Renal cortex interstitium (tissue), 11 donors: ENCODE data around the gene SLC4A2. TPM values are rescaled to one million over a fixed set of nuclear protein-coding genes. Genes with fewer than 3 reads are reported as not detected.
"Not testable (repeated sequence)": the region's sequence is repeated elsewhere in the genome, so short reads cannot be mapped to it uniquely, and the experiment has no call there.

Experiments
- DNase-seq, 11 donors: peaks; one replicate each; pipeline ENCODE4 v3.0.0-alpha.2; 2013; ENCODE audit warnings: low read depth in 9 of 11, low spot score in 4 of 11; ENCODE audit errors: extremely low read depth in 1 of 11
- polyA plus RNA-seq, 3 donors: library from polyadenylated mRNA; unstranded; fragments of 120-200 nt; gene quantifications; one replicate each; pipeline ENCODE4 v1.2.1, GENCODE V29; 2013; ENCODE audit not compliant: insufficient read length in 3 of 3

Gene SLC4A2
- polyA plus RNA-seq, 3 donors, result 75.9 to 120 (median 110) TPM

DNA sequence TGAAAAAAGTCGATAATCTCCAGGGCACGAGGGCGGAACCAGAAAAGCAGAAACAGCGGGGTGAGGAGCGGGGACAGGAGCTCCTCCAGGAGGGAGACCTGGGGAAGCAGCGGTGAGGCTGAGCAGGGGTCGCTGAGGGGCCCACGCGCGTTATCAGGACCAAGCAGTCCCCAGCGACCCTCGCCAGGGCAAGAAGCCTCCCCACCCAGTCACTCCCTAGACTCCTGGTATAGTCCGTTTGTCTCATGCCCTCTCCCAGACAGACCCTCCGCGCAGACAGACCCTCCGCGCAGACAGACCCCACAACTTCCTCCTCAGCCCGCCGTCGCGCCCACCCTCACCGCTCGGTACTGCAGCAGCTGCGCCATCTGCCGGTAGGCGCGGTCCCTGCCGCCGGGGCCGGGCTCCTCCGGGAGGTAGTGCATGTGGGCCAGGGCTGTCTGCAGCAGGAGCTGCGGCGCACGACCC, 41.4 kb upstream of the SLC4A2 start:
- DNase-seq, result no peak

DNA sequence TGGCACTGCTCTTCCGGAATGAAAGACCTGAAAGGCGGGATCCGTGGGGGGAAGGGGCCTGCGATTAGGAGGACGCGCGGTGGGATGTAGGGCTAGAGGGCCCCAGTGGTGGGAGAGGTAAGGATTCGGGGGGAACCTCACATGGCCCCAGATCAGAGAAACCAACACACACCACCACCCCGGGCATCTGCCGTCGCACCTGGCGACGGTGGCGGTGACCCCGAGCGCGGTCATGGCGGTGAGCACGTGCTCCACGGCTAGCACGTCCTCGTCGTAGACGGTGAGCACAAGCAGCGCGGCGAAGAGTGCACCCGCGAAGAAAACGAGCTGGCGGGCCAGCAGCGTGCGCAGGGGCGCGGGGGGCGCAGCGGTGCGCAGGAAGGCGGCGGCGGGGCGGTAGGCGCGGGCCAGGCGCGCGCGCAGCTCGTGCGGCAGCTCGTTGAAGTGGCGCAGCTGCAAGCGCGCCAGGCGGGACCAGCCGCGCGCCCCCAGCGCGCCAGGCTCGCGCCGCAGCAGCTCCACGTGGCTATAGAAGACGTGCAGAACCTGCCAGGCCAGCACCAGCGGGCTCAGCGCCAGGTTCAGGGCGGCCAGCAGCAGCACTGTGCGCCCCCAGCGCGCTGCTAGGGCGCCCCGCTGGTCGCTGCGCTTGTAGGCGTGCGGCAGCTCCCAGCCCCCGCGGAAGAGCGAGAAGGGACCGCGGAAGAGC, 40.8 kb upstream of the SLC4A2 start:
- DNase-seq, result no peak

DNA sequence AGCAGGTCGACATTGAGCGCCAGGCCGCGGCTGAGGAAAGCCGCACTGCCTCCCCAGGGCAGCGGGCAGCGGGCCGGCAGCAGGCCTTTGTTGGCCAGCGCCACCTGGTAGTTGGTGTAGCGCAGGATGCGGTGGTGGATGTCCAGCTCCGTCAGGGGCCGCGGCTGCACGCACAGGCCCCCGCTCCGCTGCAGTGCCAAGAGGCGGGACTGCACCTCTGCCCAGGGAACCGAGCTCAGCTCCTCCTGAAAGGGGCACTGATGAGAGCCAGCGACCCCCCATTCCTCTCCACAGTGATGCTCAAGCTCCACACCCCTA, 40.3 kb upstream of the SLC4A2 start:
- DNase-seq, result no peak

DNA sequence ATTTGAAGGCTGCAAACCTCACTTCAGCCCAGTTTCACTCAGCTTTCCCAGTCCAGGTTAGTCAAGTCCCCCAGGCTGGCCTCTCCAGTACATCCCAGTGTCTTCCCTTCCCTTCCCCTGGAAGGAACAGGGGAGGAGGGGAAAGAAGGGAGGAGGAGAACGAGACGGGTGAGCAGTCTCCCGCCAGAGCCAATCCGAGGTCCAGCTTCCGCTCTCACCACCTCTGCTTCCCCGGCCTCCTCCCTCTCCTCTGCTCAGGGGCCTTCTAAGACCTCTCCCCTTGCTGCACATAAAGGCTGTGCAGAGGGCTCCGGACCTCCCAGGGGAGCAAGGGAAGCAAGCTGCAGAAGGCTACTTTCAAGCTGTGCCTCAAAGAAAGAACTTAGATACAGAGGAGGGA, 39.2 kb upstream of the SLC4A2 start:
- no peak for DNase-seq

DNA sequence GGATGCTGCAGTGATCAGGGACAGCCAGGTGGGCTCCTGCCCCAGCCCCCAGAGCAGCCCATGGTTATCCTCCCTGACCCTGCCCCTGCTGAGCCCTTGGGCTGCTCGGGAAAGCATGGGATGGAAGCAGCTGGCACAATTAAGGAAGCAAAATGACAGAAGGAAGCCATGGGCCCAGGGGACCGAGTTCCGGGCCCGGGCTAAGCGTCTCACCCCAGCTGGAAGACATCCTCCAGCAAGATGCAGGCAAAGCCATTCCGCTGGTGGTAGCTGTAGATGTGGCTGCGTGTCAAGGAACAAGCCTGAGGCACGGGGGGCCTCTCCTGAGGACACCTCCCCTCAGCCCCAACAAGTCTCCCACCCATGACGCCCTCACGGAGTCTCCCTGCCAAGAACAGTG, 36.2 kb upstream of the SLC4A2 start:
- no peak for DNase-seq

DNA sequence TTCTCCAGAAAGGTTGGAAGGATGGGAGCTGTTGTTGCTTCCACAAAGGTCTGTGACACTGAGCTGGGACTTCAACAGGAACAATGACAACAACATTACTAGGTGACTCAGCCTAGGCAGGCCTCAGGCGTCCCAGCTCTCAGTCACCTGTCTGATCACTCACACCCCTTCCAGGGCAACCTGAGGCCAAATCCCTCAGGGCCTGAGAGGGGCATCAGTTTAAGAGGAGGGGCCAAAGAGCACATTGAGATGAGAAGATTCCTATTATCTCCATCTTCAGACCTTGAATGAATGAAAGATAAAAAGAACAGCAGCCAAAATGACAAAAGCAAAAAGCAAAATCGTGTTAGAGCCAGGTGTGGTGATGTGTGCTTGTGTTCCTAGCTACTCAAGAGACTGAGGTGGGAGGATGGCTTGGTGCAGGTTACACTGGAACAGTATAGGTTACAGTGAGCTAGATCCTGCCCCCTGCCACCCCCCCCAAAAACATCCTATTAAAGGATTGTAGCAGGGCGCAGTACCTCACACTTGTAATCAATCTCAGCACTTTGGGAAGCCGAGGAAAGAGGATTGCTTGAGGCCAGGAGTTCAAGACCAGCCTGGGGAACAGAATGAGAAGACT, 34.8 kb upstream of the SLC4A2 start, which contains the start of gene ATG9B:
ATG9B (minus strand) TSS at position 60 of the 622 bp plus-strand sequence. CDS start 71 bp downstream, outside the sequence.
- DNase-seq, result no peak

DNA sequence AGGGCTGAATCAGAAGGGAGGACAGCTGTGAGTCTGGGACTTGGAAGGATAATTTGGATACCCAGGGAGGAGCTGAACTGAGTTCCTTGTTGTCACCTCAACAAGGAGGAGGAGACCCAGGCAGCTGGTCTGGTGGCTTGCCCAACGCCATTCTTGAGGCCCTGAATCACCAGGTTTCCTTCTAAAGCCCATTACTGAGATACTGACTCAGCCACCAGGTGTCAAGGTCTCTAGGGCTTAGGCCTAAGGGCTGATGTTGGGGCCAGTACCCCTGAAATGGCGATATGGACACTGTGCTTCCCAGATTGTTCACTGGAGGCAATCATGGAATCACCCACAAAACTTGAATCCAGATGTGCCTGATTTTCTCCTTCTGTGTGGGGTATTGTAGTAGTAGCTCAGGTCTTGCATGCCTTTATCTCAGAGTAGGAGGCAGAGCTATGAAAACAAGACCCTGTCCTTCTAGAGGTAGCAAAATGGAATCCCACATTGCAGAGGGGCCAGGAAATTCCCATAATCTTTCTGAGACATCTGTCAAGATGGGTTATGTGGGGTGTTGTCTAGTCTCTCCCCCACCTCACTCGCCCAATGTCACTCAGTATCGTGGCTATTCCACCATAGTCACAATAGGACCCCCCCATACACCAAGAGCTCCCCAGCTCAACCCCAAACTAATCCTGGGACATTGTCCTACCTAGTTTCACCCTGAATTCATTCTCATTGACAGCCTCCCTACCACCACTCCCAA, 33.3 kb upstream of the SLC4A2 start:
- no peak for DNase-seq

DNA sequence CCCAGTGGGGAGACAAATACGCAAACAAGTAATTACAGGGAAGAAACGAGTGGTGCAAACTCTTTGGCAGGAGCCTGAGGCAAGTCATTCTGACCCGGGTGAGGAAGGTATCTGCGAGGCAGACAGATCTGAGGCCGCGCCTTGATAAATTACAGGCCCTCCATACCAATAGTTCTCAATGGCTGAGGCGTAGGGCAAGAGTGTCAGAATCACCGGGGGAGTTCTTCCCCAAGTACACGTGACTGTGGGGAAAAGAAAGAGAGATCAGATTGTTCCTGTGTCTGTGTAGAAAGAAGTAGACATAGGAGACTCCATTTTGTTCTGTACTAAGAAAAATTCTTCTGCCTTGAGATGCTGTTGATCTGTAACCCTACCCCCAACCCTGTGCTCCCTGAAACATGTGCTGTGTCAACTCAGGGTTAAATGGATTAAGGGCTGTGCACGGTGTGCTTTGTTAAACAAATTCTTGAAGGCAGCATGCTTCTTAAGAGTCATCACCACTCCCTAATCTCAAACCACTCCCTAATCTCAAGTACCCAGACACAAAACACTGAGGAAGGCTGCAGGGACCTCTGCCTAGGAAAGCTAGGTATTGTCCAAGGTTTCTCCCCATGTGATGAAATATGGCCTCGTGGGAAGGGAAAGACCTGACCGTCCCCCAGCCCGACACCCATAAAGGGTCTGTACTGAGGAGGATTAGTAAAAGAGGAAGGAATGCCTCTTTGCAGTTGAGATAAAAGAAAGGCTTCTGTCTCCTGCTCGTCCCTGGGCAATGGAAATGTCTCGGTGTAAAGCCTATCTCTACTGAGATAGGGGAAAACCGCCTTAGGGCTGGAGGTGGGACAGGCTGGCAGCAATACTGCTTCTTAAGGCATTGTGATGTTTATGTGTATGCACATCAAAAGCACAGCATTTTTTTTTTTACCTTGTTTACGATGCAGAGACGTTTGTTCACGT, 32.3 kb upstream of the SLC4A2 start:
- DNase-seq, result not testable (repeated sequence)

DNA sequence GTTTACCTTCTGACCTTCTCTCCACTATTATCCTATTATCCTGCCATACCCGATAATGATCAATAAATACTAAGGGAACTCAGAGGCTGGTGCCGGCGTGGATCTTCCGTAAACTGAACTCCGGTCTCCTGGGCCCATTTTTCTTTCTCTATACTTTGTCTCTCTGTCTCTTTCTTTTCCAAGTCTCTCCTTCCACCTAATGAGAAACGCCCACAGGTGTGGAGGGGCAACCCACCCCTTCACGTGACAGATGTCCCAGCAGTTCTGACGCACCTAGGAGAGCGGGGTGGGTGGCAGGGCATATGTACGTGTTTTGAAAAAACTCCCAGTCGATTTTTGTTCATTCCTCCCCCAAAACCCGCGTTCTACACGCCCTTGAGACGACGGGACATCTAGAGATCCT, 31.7 kb upstream of the SLC4A2 start:
- DNase-seq, result not testable (repeated sequence)

DNA sequence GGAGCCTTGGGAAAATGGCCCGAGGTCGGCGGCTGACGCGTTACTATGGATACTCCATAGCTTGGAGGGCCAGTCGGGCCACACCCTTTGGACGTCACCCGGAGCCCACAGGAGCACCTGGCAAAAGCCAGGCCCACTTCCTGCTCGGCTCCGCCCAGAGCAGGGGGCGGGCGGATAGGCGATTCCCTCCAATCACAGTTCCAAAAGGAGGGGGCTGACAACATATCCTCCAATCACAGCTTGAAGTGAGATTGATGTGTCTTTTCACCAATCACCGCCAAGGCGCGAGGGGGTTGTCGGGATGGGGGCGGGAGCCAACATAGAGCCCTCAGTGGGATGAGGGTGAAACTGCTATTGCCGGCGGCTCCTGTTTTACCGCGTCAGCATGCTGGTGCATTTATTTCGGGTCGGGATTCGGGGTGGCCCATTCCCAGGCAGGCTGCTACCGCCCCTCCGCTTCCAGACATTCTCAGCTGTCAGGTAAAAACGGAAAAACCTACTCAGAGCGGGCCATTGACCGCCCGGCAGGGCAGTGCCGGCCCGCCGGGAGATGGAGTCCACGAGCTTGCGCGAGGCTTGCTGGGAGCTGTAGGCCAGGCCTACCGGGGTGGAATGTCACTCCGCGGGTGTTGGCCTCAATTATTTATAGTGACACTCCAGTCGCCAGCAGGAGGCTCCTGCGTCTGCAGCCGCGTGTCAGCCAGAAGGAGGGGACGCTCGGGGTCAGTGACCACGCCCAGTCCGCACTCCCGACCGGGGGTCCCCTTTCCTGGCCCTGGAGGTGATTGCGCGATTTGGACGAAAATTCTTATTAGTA, 31.1 kb upstream of the SLC4A2 start, which contains the start of gene ABCB8:
ABCB8 (plus strand) TSS at position 320 of the 817 bp plus-strand sequence; CDS start at position 386, 66 bp downstream.
- peak; percentile 98 to 100 (median 99) for DNase-seq

DNA sequence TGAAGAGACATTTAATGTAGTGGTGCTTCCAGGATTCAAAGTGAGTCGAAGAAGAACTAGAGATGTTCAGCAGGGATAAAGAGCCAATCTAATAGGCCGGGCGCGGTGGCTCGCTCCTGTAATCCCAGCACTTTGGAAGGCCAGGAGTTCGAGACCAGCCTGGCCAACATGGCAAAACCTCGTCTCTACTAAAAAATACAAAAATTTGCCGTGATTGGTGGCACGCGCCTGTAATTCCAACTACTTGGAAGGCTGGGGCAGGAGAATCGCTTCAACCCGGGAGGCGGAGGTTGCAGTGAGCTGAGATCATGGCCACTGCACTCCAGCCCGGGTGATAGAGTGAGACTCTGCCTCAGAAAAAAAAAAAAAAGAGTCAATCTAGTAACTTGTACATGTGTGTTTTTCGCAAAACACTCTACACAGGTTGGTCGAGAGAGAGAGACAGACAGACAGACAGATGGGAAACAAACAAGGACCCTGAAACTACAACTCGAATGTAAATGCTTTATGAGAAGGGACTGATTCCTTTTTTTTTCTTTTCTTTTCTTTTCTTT, 30.4 kb upstream of the SLC4A2 start:
- no peak for DNase-seq

DNA sequence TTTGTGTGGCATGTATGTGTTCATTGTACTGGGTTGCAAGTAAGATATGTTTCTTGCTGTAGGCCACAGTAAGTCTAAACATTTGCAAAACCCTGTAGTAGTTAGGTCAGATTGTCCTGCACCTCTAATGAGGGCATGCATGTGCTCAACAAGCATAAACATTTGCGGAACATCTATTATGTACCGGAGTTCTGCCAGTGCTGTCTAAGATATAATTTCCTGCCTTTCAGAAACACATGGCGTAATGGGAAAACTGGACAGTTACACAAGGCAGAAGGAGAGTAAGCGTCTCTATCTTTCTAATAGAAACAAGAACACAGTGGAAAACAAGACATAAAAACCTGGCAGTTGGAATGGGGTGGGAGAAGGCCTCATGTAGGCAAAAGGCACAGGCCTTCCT, 28.4 kb upstream of the SLC4A2 start:
- DNase-seq, result no peak

DNA sequence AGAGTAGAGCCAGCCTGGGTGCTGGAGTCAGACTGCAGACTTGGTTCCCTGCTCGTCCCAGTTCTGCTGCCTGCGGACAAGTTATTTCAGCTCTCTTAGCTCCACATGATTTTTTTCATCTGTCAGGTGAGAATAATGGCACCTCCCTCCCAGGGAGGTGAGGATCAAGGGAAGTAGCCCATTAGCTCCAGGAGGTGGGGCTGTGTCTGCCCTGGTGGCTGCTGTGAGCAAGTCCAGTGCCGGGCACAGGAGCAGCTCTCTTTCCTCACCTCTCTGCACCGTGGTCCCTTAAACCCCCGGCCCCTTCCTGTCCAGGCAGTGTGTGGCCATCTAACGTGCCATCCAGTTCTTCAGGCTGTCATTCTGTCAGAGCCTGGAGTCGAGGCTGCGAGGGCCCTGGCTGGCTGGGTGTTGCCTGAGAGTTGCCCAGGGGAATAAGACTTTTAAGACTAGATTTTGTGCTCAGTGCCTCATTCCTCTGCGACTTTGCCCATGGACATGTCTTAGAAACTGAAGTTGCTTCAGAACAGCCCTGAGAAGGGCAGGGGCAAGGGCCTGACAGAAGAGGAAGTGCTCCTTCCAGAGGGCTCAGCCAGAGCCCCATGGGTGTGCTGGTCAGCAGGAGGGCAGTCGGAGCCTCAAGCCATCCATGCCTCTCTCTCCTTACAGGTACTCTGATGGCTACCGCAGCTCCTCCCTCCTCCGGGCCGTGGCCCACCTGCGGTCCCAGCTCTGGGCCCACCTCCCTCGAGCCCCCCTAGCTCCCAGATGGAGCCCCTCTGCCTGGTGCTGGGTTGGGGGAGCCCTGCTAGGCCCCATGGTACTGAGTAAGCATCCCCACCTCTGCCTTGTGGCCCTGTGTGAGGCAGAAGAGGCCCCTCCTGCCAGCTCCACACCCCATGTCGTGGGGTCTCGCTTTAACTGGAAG, 26.2 kb upstream of the SLC4A2 start:
- no peak for DNase-seq

DNA sequence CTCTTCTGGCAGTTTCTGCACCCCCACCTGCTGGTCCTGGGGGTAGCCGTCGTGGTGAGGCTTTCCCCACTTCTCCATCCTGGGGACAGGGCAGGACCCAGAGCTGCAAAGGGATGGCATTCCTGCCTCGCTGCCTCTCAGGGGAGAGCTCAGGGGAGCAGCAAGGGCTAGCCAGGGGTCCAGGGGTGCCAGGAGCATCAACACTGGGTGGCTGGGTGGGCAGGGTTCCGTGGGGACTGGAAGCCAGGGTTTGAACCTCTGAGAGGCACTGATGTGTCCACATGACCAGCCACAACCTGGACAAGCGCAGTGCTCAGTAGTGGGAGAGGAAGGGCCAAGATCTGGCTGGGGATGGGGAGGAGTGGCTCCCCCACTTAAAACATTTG, 25.5 kb upstream of the SLC4A2 start:
- DNase-seq, result no peak

DNA sequence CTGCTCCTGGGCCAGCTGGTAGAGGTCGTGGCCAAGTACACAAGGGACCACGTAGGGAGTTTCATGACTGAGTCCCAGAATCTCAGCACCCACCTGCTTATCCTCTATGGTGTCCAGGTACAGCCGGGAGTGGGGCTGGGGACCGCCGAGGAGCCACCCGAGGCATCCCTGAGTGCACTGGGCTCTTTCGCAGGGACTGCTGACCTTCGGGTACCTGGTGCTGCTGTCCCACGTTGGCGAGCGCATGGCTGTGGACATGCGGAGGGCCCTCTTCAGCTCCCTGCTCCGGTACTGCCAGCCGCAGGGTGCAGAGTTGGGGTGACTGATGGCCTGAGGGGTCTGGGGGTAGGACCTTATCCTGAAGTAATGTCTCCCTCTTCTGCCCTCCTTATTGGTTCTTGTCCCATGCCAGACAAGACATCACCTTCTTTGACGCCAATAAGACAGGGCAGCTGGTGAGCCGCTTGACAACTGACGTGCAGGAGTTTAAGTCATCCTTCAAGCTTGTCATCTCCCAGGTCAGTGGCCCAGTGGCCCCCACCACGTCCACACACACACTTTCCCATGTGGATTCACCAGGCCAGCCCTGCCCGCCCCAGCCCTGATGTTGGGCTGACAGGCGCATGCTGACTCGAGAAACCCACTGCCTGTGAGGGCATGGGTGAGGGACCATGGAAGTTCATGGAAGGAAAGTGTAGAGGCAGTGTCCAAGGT, 24.9 kb upstream of the SLC4A2 start:
- DNase-seq, result no peak

DNA sequence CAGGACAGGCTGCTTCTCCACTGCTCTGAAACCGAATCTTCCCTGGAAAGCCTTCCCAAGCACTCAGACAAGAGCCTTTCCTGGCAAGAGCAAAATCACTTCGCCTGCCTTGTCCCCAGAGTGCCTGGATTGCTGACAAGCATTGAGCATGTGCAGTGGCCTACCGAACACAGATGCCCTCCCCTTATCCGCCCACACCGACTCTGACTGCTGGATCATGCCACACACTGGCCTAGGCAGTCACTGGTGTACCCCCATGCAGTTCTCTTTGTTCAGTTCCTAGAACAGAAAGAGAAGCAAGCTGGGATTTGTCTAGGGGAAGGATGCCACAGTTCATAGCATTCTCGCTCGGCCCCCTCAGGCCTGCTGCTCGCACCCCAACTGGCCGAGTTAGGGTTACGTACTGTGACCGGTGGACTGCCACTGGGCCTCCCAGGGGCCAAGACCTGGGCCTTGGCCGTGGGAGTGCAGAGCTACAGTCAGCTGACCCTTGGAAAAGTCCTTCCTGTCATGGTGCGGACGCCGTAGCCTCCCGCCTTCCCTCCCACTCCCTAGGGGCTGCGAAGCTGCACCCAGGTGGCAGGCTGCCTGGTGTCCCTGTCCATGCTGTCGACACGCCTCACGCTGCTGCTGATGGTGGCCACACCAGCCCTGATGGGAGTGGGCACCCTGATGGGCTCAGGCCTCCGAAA, 24.2 kb upstream of the SLC4A2 start:
- no peak for DNase-seq
